GM10266 (cell line): ENCODE results near the gene EHD2.
A peak's percentile ranks its signal among the peaks of the same experiment; 100 is the strongest.
"Not testable (repeated sequence)": the region's sequence is repeated elsewhere in the genome, so short reads cannot be mapped to it uniquely, and the experiment has no call there.

Experiments
- DNase-seq: peaks from one replicate; pipeline ENCODE4 v3.0.0; 2012; ENCODE audit errors: extremely low spot score
- TF ChIP-seq, protein P1 (sequence below): IDR thresholded peaks from 2 replicates; pipeline ENCODE4 v1.5.1; 2012; ENCODE audit warnings: mild to moderate bottlenecking, low read depth; ENCODE audit not compliant: control insufficient read depth, insufficient read depth; ENCODE audit errors: missing control alignments

Gene EHD2

GRCh38 chr19:47704024-47704423 is 9.2 kb upstream of the EHD2 start:
- no peak for DNase-seq
- TF ChIP-seq, protein P1, sequence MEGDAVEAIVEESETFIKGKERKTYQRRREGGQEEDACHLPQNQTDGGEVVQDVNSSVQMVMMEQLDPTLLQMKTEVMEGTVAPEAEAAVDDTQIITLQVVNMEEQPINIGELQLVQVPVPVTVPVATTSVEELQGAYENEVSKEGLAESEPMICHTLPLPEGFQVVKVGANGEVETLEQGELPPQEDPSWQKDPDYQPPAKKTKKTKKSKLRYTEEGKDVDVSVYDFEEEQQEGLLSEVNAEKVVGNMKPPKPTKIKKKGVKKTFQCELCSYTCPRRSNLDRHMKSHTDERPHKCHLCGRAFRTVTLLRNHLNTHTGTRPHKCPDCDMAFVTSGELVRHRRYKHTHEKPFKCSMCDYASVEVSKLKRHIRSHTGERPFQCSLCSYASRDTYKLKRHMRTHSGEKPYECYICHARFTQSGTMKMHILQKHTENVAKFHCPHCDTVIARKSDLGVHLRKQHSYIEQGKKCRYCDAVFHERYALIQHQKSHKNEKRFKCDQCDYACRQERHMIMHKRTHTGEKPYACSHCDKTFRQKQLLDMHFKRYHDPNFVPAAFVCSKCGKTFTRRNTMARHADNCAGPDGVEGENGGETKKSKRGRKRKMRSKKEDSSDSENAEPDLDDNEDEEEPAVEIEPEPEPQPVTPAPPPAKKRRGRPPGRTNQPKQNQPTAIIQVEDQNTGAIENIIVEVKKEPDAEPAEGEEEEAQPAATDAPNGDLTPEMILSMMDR = no peak

DNA sequence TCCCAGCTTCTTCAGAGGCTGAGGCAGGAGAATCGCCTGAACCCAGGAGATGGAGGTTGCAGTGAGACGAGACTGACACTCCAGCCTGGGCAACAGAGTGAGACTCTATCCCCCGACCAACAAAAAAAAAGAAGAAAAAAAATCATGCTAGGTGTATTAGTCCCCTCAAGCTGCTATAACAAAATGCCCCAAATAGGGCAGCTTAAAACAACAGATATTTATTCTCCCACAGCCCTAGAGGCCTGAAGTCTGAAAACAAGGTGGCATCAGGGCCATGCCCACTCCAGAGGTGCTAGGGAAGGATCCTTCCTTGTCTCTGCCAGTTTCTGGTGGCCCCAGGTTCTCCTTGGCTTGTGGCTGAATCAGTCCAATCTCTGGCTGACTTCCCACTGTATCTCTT is 8.6 kb upstream of the EHD2 start:
- no peak for DNase-seq
- TF ChIP-seq, protein P1 = no peak

GRCh38 chr19:47707135-47707925 is 5.9 kb upstream of the EHD2 start:
- TF ChIP-seq, protein P1 = peak; percentile 85
- DNase-seq = peak; percentile 84

- TF ChIP-seq, protein P1 = no peak
- no peak for DNase-seq
Measured at GRCh38 chr19:47711652-47712242, 1.5 kb upstream of the EHD2 start.

DNA sequence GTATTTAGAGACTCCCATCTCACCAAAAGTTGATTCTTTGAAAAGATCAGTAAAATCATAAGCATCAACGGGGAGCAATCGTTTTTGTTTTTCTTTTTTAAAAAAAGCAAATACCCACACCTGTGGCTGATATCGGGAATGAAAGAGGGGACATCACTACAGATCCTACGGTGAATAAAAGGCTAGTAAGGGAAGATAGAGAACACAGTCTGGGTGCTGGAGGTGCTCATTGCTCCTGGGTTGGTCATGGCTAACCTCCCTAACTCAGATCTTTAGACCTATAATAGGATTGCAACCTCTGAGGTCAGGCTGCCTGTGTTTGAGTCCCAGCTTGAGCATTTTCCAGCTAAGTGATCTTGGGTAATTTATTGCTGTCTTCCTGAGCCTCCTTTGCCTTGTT is 1.1 kb downstream of the EHD2 start:
- DNase-seq = no peak
- TF ChIP-seq, protein P1 = no peak

DNA sequence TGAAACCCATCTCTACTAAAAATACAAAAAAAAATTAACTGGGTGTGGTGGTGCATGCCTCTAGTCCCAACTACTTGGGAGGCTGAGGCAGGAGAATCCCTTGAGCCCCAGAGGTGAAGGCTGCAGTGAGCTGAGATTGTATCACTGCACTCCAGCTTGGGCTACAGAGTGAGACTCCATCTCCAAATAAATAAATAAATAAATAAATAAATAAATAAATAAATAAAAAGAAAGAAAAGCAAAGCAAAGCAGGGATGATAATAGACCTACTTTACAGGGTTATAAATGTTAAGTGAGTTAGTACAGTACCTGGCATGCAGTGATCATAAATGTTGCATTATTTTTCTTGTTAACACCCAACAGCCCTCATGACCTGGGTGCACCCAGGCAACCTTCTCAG is 1.6 kb downstream of the EHD2 start:
- DNase-seq = not testable (repeated sequence)

DNA sequence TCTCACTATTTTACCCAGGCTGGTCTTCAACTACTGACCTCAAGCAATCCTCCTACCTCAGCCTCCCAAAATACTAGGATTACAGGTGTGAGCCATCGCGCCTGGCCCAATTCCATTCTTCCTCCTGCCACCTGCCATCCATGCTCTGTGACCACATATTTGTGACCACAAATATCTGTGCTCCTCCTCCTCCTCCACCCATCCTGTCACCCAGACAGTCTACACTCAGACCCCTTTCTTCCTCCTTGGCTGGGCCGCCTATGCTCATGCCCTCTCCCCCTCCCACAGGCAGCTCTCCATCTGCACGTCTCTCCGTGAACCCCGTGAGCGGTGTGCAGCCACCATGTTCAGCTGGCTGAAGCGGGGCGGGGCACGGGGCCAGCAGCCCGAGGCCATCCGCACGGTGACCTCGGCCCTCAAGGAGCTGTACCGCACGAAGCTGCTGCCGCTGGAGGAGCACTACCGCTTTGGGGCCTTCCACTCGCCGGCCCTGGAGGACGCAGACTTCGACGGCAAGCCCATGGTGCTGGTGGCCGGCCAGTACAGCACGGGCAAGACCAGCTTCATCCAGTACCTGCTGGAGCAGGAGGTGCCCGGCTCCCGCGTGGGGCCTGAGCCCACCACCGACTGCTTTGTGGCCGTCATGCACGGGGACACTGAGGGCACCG is 3.2 kb downstream of the EHD2 start:
- TF ChIP-seq, protein P1 = no peak
- no peak for DNase-seq

- not testable (repeated sequence) for DNase-seq
Measured at GRCh38 chr19:47718415-47719046, 5.3 kb downstream of the EHD2 start.
